ENCODE results near the gene HBQ1.
"Not testable (repeated sequence)": the region's sequence is repeated elsewhere in the genome, so short reads cannot be mapped to it uniquely, and the experiment has no call there.

Gene HBQ1

GRCh38 chr16:180101-180675 is at the start of gene HBQ1:
HBQ1 (plus strand) TSS chr16:180459; CDS start chr16:180487, 28 bp downstream.
- DNase-seq (ENCODE audit: low read depth, low spot score) = no peak

GRCh38 chr16:130533-131173 is 49.6 kb upstream of the HBQ1 start:
- DNase-seq (ENCODE audit: low read depth, low spot score) = no peak

- no peak for DNase-seq (ENCODE audit: low read depth, low spot score)
Measured at GRCh38 chr16:132120-132519, 48.1 kb upstream of the HBQ1 start.

- no peak for DNase-seq (ENCODE audit: low read depth, low spot score)
Measured at GRCh38 chr16:133716-134115, 46.5 kb upstream of the HBQ1 start.

GRCh38 chr16:138049-138417 is 42.2 kb upstream of the HBQ1 start:
- no peak for DNase-seq (ENCODE audit: low read depth, low spot score)

- DNase-seq (ENCODE audit: low read depth, low spot score) = no peak
Measured at GRCh38 chr16:140175-140857, 39.9 kb upstream of the HBQ1 start.

- no peak for DNase-seq (ENCODE audit: low read depth, low spot score)
Measured at GRCh38 chr16:142405-142967, 37.8 kb upstream of the HBQ1 start.

GRCh38 chr16:143047-143446 is 37.2 kb upstream of the HBQ1 start:
- no peak for DNase-seq (ENCODE audit: low read depth, low spot score)

- DNase-seq (ENCODE audit: low read depth, low spot score) = no peak
Measured at GRCh38 chr16:143456-143855, 36.8 kb upstream of the HBQ1 start.

- no peak for DNase-seq (ENCODE audit: low read depth, low spot score)
Measured at GRCh38 chr16:144797-145252, 35.4 kb upstream of the HBQ1 start.

GRCh38 chr16:146646-147045 is 33.6 kb upstream of the HBQ1 start:
- DNase-seq (ENCODE audit: low read depth, low spot score) = no peak

- DNase-seq (ENCODE audit: low read depth, low spot score) = peak; percentile 17
Measured at GRCh38 chr16:149024-149660, 31.1 kb upstream of the HBQ1 start.

- no peak for DNase-seq (ENCODE audit: low read depth, low spot score)
Measured at GRCh38 chr16:152141-153128, 27.8 kb upstream of the HBQ1 start, which contains the start of gene HBZ. HBZ (plus strand) TSS chr16:152644; CDS start chr16:152910, 266 bp downstream.

- DNase-seq (ENCODE audit: low read depth, low spot score) = not testable (repeated sequence)
Measured at GRCh38 chr16:153129-153521, 27.1 kb upstream of the HBQ1 start.

- not testable (repeated sequence) for DNase-seq (ENCODE audit: low read depth, low spot score)
Measured at GRCh38 chr16:153550-154216, 26.6 kb upstream of the HBQ1 start.

- DNase-seq (ENCODE audit: low read depth, low spot score) = no peak
Measured at GRCh38 chr16:154217-155030, 25.8 kb upstream of the HBQ1 start.

GRCh38 chr16:155031-155398 is 25.2 kb upstream of the HBQ1 start:
- DNase-seq (ENCODE audit: low read depth, low spot score) = no peak

GRCh38 chr16:159136-159849 is 21.0 kb upstream of the HBQ1 start:
- no peak for DNase-seq (ENCODE audit: low read depth, low spot score)

GRCh38 chr16:160242-160641 is 20.0 kb upstream of the HBQ1 start:
- not testable (repeated sequence) for DNase-seq (ENCODE audit: low read depth, low spot score)
